Transverse colon (tissue), 4 donors: ENCODE results near the gene TTC12.

ENCODE experiments used
- EP300 ChIP-seq: sonication (generic); formaldehyde crosslinking; IDR thresholded peaks from one replicate; pipeline ENCODE4 v1.6.1; 2017; ENCODE audit warnings: antibody characterized with exemption, low read depth
- POLR2A ChIP-seq: fragments of 450-650 bp; IDR thresholded peaks from one replicate; pipeline ENCODE4 v1.6.1; 2016; ENCODE audit warnings: antibody characterized with exemption, mild to moderate bottlenecking, moderate library complexity
- POLR2AphosphoS5 ChIP-seq, 3 donors: sonication (generic); formaldehyde crosslinking; IDR thresholded peaks; one replicate each; pipeline ENCODE4 v1.6.1; 2016; ENCODE audit warnings: antibody characterized with exemption in 3 of 3
- TF ChIP-seq, protein P1 (sequence below), 5 experiments: fragments of 200-600 bp in 3 of 5; fragments of 450-650 bp in 2 of 5; sonication (generic) in 3 of 5; IDR thresholded peaks; 1 replicate in 2 of 5; 2 replicates in 3 of 5; pipeline ENCODE4 v1.5.1; 2016 to 2017; ENCODE audit warnings: antibody characterized with exemption in 5 of 5, inconsistent platforms in 3 of 5, mild to moderate bottlenecking in 2 of 5, moderate library complexity in 1 of 5

DNA sequence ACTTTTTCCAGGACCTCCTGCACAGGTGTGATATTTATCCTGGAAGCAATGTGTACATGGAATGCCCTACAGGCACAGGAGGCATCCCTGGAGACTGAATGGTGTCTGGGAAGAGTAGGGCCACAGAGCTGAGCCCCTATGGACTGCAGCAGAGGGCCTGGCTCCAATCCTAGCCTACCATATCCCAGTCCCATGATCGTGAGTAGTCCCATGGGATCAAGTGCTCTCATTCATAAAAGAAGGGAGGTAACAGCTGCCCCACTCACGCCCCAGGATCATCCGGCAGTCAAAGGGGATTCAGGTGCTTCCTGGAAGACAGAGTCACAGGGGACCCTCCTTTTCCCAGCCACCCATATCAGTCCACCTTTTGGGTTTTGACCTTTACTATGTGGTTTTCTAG lies 97.2 kb downstream of the TTC12 start:
- no peak for TF ChIP-seq POLR2AphosphoS5 (IDR thresholded peaks at IDR 0.05)
- TF ChIP-seq POLR2A: no peak
- TF ChIP-seq, protein P1, sequence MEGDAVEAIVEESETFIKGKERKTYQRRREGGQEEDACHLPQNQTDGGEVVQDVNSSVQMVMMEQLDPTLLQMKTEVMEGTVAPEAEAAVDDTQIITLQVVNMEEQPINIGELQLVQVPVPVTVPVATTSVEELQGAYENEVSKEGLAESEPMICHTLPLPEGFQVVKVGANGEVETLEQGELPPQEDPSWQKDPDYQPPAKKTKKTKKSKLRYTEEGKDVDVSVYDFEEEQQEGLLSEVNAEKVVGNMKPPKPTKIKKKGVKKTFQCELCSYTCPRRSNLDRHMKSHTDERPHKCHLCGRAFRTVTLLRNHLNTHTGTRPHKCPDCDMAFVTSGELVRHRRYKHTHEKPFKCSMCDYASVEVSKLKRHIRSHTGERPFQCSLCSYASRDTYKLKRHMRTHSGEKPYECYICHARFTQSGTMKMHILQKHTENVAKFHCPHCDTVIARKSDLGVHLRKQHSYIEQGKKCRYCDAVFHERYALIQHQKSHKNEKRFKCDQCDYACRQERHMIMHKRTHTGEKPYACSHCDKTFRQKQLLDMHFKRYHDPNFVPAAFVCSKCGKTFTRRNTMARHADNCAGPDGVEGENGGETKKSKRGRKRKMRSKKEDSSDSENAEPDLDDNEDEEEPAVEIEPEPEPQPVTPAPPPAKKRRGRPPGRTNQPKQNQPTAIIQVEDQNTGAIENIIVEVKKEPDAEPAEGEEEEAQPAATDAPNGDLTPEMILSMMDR (IDR thresholded peaks at IDR 0.05): no peak
- TF ChIP-seq EP300: no peak
